IPS DF 6.9 (cell line): Measurements from ENCODE around the gene HYAL3.
"Not testable (repeated sequence)": the region's sequence is repeated elsewhere in the genome, so short reads cannot be mapped to it uniquely, and the experiment has no call there.

ENCODE experiments used
- DNase-seq: peaks from one replicate; pipeline ENCODE4 v3.0.0-alpha.2; 2013; ENCODE audit warnings: low read depth, low spot score
- H3K27ac ChIP-seq: one replicate; pipeline ENCODE4 v1.5.1; 2013; ENCODE audit warnings: low read length, control low read depth
- H3K27me3 ChIP-seq: 2 replicates; pipeline ENCODE4 v1.6.1; 2013; ENCODE audit warnings: mild to moderate bottlenecking, low read length; ENCODE audit not compliant: control insufficient read depth, insufficient read depth
- H3K36me3 ChIP-seq: 2 replicates; pipeline ENCODE4 v1.6.1; 2013; ENCODE audit warnings: low read length; ENCODE audit not compliant: control insufficient read depth, insufficient read depth
- H3K4me1 ChIP-seq: 2 replicates; pipeline ENCODE4 v1.6.1; 2013; ENCODE audit warnings: low read length; ENCODE audit not compliant: control insufficient read depth, insufficient read depth
- H3K4me3 ChIP-seq: 2 replicates; pipeline ENCODE4 v1.5.1; 2013; ENCODE audit warnings: mild to moderate bottlenecking, low read length
- H3K9me3 ChIP-seq: 2 replicates; pipeline ENCODE4 v1.6.1; 2013; ENCODE audit warnings: low read length, inconsistent platforms; ENCODE audit not compliant: control insufficient read depth, insufficient read depth
- WGBS: extraction: QIAGEN DNeasy Blood & Tissue Kit; methylation state at CpG from one replicate; pipeline ENCODE4 v1.1.7; 2013; ENCODE audit warnings: mixed read lengths, missing lambda C conversion rate; ENCODE audit not compliant: insufficient read length, insufficient coverage; 5-methylcytosine and 5-hydroxymethylcytosine counted together

Gene HYAL3

DNA sequence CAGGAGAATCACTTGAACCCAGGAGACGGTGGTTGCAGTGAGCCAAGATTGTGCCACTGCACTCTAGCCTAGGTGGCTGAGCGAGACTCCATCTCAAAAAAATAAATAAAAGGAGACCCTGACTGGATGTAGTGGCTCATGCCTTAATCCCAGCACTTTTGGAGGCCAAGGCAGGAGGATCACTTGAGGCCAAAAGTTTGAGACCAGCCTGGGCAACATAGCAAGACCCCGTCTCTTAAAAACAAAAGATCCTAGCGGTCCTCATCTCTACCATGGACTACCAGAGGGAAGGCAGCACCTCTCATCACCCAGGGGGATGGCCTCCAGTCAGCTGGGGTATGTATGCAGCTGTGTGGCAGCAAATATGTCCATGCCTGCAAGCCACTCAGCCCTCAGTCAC, 37.0 kb downstream of the HYAL3 start:
- not testable (repeated sequence) for H3K27ac ChIP-seq

DNA sequence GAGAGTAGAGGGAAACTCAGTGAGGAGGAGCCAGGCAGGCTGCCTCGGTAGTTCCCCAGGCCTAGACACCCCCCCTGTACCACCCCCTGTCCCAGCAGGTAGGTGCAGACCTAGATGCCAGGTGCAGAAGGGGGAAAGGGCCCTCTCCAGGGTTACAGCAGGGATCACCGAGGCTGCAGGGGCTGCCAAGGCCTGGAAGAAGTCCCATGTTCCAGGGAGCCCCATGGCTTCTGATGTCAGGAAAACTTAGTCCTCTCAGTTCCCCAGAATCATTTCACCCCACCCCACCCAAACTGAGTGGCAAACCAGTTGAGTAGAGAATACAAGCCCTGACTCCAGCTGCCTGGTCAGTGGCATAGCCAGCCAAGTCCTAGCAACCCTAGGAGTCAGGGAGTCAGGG, 37.7 kb downstream of the HYAL3 start:
- no CpG with 5 or more reads among the region's 2 CpGs for WGBS
- Histone ChIP-seq H3K27me3 (no peaks in the 10 kb centered on the region), H3K4me1 (peaks cover 13% of the 10 kb centered on the region), H3K9me3 (no peaks in the 10 kb centered on the region), H3K36me3 (peaks cover 15% of the 10 kb centered on the region), H3K4me3 (no peak overlapping the region), H3K27ac (no peak overlapping the region)
- DNase-seq: no peak

More for the DNA sequence above, 37.0 kb downstream of the HYAL3 start:
- H3K27me3 ChIP-seq, H3K4me3 ChIP-seq, DNase-seq, H3K9me3 ChIP-seq, H3K36me3 ChIP-seq: not testable (repeated sequence)
- whole genome bisulfite sequencing: no CpG with 5 or more reads among the region's 4 CpGs
- H3K4me1 ChIP-seq: peaks cover 13% of the 10 kb centered on the region

DNA sequence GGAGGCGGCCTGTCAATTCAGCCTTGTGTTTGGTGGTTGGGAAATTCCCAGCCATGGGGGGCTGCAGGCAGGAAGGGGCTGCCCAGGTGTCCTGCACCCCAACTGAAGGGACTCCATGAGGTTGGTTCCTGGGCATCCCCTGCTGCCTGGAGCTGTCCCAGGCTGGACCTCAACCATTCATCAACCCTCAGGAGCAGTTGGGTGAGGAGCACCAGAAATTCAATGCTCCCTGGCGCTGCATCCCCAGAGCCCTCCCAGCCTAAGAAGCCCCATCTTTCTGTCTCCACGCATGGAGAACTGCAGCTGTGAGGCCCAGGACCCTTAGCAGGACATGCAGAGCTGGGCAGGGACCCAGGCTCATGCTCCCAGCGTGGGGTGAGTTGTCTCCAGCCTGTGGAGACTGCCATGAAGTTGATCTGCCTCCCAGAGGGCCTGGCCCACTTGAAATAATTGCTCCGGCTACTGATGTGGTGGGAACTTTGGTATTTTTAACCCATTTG, 38.2 kb downstream of the HYAL3 start:
- Histone ChIP-seq H3K4me3 (no peak overlapping the region), H3K4me1 (peaks cover 13% of the 10 kb centered on the region), H3K27ac (no peak overlapping the region), H3K36me3 (peaks cover 20% of the 10 kb centered on the region), H3K27me3 (no peaks in the 10 kb centered on the region), H3K9me3 (no peaks in the 10 kb centered on the region)
- DNase-seq: no peak
- WGBS: no CpG with 5 or more reads among the region's 5 CpGs

DNA sequence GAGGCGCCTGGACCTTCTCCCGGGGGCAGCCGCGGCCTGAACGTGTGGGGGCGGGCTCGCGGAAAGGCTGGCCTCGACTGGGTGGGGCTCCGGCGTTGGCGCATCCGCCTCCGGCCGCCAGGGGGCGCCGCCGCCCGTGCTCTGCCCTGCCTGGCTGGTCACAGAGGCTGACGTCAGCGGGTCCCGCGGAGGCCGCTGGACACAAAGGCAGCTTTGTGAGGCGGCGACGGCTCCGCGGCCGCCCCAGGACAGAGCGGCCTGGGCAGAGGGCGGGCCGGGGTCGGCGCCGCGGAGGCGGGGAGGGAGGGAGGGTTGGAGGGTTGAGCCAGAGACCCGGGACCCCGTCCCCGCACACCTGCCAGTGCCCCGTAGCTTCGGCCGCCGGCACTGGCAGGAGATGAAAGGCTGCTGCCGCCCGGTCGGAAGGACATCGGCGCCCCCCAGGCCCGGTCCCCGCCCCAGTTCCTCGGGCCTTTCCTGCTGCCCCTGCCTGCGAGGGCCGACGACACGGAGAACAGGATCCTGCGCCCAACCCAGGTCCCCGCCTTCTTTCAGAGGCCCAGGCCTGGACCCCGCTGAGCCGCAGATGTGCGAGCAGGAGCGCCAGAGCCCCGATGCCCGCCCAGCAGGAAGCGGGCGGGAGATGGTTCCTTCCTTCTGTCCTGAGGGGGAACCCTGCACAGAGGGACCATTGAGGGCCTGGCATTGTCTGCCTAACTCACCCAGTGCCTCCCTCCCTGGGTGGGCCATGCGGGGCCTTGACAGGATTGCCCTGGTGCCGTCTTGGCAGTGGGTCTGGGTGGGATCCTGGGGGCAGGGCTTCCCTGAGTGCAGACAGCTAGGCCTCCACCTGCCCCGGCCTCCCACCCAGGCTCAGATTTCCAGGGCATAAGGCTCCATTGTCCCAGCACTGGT, 38.9 kb downstream of the HYAL3 start:
- Histone ChIP-seq H3K27me3 (no peaks in the 10 kb centered on the region), H3K4me1 (peaks cover 12% of the 10 kb centered on the region), H3K4me3 (peak overlapping the region; percentile 26; the same call in 1 of the 2 replicates), H3K9me3 (no peaks in the 10 kb centered on the region), H3K36me3 (peaks cover 20% of the 10 kb centered on the region), H3K27ac (no peak overlapping the region)
- WGBS: no CpG with 5 or more reads among the region's 70 CpGs
- DNase-seq: no peak

- peaks cover 20% of the 10 kb centered on the region for H3K36me3 ChIP-seq
- H3K9me3 ChIP-seq: no peaks in the 10 kb centered on the region
- WGBS: no CpG with 5 or more reads among the region's 18 CpGs
- no peak overlapping the region for H3K27ac ChIP-seq
- H3K4me1 ChIP-seq: peaks cover 8% of the 10 kb centered on the region
- no peaks in the 10 kb centered on the region for H3K27me3 ChIP-seq
- H3K4me3 ChIP-seq: no peak overlapping the region
- DNase-seq: no peak
These were observed 39.7 kb downstream of the HYAL3 start for GRCh38 chr3:50259432-50260026.

- WGBS: no CpG with 5 or more reads among the region's 16 CpGs
- no peak overlapping the region for H3K27ac ChIP-seq
- H3K27me3 ChIP-seq: no peaks in the 10 kb centered on the region
- DNase-seq: no peak
- no peaks in the 10 kb centered on the region for H3K9me3 ChIP-seq
- peaks cover 20% of the 10 kb centered on the region for H3K36me3 ChIP-seq
- no peak overlapping the region for H3K4me3 ChIP-seq
- H3K4me1 ChIP-seq: peaks cover 6% of the 10 kb centered on the region
These were observed 40.2 kb downstream of the HYAL3 start for GRCh38 chr3:50258979-50259378.

GRCh38 chr3:50258029-50258680, 41.0 kb downstream of the HYAL3 start:
- no peaks in the 10 kb centered on the region for H3K27me3 ChIP-seq
- no peak for DNase-seq
- no peaks in the 10 kb centered on the region for H3K9me3 ChIP-seq
- no CpG with 5 or more reads among the region's 17 CpGs for WGBS
- no peak overlapping the region for H3K27ac ChIP-seq
- H3K36me3 ChIP-seq: peaks cover 20% of the 10 kb centered on the region
- H3K4me3 ChIP-seq: no peak overlapping the region
- peaks cover 6% of the 10 kb centered on the region for H3K4me1 ChIP-seq

GRCh38 chr3:50256978-50257890, 42.0 kb downstream of the HYAL3 start:
- Histone ChIP-seq H3K27ac (no peak overlapping the region), H3K27me3 (no peaks in the 10 kb centered on the region), H3K9me3 (no peaks in the 10 kb centered on the region), H3K36me3 (peaks cover 23% of the 10 kb centered on the region), H3K4me3 (no peak overlapping the region), H3K4me1 (peaks cover 6% of the 10 kb centered on the region)
- DNase-seq: no peak
- no CpG with 5 or more reads among the region's 20 CpGs for WGBS

DNA sequence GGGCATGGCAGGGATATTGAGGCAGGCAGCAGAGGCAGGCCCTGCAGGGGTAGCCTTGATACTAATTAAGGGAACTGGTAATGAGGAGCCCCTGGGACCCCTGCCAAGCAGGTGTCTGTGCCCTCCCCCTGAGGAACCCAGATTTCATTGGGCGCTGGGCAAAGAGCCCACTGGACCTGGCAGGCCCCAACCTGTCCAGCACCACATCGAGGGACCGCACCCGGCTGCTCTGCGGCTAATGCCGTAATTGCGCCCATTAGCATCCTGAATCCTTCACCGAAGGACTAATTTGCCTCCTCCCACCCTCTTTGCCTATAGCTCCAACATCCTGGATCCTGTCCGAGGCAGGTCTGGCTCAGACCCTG, 44.0 kb downstream of the HYAL3 start:
- DNase-seq: no peak
- H3K27me3 ChIP-seq: no peaks in the 10 kb centered on the region
- peaks cover 4% of the 10 kb centered on the region; the same call in 1 of the 2 replicates for H3K4me1 ChIP-seq
- H3K9me3 ChIP-seq: no peaks in the 10 kb centered on the region
- H3K27ac ChIP-seq: no peak overlapping the region
- H3K36me3 ChIP-seq: peaks cover 32% of the 10 kb centered on the region
- no CpG with 5 or more reads among the region's 9 CpGs for WGBS
- no peak overlapping the region for H3K4me3 ChIP-seq
